SH-SY5Y (cell line): ENCODE results near the gene FCRL2.

Experiments used
- GATA2 ChIP-seq: IDR thresholded peaks from 2 replicates; pipeline ENCODE4 v1.6.1; 2011; ENCODE audit warnings: mild to moderate bottlenecking, low read depth, low read length
- GATA3 ChIP-seq: IDR thresholded peaks from 2 replicates; pipeline ENCODE4 v1.6.1; 2011; ENCODE audit warnings: low read depth, mild to moderate bottlenecking, low read length, moderate library complexity

DNA sequence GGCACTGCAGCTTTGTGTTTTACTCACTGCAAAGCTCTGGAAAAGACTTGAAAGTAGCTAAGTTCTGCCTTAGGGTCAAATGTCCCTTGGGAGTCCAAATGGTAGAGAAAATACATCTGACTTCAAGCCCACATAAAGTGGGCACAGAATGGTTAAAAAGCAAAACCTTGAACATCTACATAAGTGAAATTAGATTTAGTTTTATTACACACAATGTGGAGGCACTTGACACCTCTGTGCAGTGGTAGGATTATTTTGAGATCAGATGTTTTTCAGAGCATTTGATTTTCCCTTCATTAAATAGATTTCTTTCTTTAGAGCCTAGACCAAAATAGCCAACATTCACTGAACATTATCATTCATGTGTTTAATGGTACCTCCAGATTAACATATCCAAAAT, 65.1 kb downstream of the FCRL2 start:
- TF ChIP-seq GATA2 (no peak), GATA3 (no peak)
